ENCODE results near the gene ATP10A. TPM values are rescaled to one million over a fixed set of nuclear protein-coding genes. Genes with fewer than 3 reads are reported as not detected.
A peak's percentile ranks its signal among the peaks of the same experiment; 100 is the strongest.
"Not testable (repeated sequence)": the region's sequence is repeated elsewhere in the genome, so short reads cannot be mapped to it uniquely, and the experiment has no call there.

The ATP10A gene
- total RNA-seq, 1 donor: 9.7 TPM

GRCh38 chr15:25886498-25887140 lies 23.5 kb upstream of the ATP10A start:
- DNase-seq (ENCODE audit: low read depth in 2 of 3, low spot score in 2 of 3): no peak

DNA sequence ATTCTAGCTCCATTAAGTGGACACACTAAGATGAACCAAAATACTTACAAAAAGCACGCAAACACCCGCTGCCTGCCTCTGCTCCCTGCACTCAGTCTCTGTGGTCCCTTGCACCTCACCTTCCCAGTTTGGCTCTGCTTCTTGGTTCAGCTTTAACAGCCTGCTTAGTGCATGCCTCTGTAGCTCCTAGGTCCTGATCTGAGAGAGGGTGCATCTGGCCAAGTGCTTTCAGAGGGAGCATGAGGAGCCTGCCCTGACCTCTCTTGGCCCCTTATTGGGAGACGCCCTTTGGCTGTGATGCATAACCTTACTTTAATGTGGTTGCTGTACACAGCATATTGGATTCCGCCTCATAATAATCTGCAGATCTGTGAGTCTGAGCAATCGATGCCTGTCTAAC lies 21.2 kb upstream of the ATP10A start:
- no peak for DNase-seq (ENCODE audit: low read depth in 2 of 3, low spot score in 2 of 3)

- no peak for DNase-seq (ENCODE audit: low read depth in 2 of 3, low spot score in 2 of 3)
Observed at GRCh38 chr15:25883463-25884259, 20.5 kb upstream of the ATP10A start.

DNA sequence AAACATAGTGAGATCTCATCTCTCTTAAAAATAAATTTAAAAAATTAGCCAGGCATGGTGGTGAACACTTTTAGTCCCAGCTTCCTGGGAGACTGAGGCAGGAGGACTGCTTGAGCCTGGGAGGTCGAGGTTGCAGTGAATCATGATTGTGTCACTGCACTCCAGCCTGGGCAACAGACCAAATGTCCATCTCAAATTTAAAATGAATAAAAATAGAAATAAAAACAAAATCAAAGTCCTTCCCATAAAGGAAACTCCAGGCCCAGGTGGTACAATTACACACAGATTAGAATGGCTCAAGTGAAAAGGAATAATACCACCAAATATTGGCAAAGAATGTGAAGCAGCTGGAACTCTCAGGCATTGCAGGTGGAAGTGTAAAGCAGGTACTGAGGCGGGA lies 19.3 kb upstream of the ATP10A start:
- no peak for DNase-seq (ENCODE audit: low read depth in 2 of 3, low spot score in 2 of 3)

GRCh38 chr15:25880877-25881276 lies 17.8 kb upstream of the ATP10A start:
- DNase-seq (ENCODE audit: low read depth in 2 of 3, low spot score in 2 of 3): not testable (repeated sequence)

- DNase-seq (ENCODE audit: low read depth in 2 of 3, low spot score in 2 of 3): no peak
Observed at GRCh38 chr15:25880411-25880810, 17.3 kb upstream of the ATP10A start.

DNA sequence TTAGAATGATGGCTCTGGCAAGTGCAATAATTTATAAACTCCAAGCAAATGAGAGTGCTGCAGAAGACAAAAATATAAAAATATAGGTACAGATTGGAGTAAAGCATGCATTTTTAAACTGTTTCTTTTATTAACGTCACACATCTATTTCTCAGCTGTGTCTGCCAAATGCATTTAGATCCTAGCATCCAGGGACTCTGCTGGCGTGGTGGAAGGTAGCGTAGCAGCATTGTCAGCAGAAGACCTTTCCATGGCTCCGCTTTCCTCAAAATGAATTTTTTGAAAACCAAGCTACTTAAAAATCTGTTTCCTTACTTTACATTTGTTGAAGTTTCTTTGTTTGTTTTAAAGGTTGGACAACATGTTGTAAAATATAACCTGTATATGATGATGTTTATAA lies 16.3 kb upstream of the ATP10A start:
- DNase-seq (ENCODE audit: low read depth in 2 of 3, low spot score in 2 of 3): no peak

DNA sequence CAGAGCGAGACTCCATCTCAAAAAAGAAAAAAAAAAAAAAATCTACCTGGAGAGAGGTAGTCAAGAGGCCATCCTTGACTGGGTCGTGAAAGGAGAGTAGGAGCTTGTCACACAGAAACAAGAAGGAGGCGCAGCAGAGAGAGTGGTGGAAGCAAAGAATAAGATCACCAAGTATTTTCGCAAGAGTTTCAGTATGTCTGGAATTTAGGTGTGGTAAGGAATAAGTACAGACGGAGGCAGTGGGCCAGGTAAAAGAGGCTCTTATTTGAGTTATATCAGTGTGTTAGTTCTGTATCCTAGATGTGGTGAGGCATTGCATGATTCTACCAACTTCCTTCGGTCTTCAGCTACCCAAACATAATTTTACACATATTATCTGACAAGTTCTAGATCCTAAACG lies 14.6 kb upstream of the ATP10A start:
- DNase-seq (ENCODE audit: low read depth in 2 of 3, low spot score in 2 of 3): no peak

- DNase-seq (ENCODE audit: low read depth in 2 of 3, low spot score in 2 of 3): no peak
Observed at GRCh38 chr15:25876231-25877140, 13.4 kb upstream of the ATP10A start.

GRCh38 chr15:25875566-25875965 lies 12.4 kb upstream of the ATP10A start:
- no peak for DNase-seq (ENCODE audit: low read depth in 2 of 3, low spot score in 2 of 3)

DNA sequence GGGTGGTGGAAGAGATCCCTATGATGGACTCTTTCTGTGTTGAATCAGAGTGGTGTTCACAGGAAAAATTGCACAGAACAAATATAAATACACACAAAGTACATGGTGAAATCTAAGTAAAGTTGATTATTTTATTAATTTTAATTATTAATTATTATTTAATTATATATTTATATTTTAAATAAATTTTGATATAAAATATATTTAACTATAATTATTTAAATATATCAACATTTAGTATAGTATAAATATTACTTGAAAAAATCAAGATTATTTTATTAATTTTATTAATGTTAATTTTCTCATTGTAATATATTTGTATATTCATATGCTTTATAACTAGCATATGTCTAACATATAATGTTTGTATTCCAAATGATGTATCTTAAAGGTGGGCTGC lies 11.3 kb upstream of the ATP10A start:
- no peak for DNase-seq (ENCODE audit: low read depth in 2 of 3, low spot score in 2 of 3)

DNA sequence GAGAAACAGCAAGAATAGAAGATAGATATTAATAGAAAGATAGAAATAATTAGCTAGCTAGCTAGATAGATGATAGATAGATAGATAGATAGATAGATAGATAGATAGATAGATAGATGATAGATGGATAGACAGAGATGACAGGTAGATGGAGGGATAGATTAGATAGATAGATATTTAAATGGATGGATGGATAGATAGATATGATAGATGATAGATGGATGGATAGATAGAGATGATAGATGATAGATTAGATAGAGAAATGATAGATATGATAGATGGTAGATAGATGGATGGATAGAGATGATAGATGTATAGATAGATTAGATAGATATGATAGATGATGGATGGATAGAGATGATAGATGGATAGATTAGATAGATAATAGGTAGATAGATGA lies 8.3 kb upstream of the ATP10A start:
- DNase-seq (ENCODE audit: low read depth in 2 of 3, low spot score in 2 of 3): no peak

GRCh38 chr15:25870938-25871337 lies 7.8 kb upstream of the ATP10A start:
- no peak for DNase-seq (ENCODE audit: low read depth in 2 of 3, low spot score in 2 of 3)

GRCh38 chr15:25869701-25870100 lies 6.6 kb upstream of the ATP10A start:
- DNase-seq (ENCODE audit: low read depth in 2 of 3, low spot score in 2 of 3): no peak

DNA sequence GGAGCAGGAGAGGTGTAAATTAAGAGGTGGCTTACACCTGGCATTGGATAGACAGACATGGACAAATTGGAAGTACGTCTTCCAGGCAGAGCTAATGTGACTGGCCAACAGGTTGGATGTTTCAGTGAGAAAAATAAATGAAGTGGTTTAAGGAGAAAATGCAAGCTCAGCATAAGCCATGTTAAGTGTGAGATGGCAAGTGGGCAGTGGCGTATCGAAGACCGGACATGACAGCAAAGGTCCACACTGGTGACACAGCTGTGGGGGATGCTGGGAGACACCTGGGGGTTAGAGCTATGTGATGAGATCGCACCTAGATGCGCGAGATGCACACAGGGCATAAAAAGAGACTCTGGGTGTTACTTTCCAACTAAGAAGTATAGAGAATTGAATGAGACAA lies 3.7 kb upstream of the ATP10A start:
- no peak for DNase-seq (ENCODE audit: low read depth in 2 of 3, low spot score in 2 of 3)

- DNase-seq (ENCODE audit: low read depth in 2 of 3, low spot score in 2 of 3): no peak
Observed at GRCh38 chr15:25866251-25866650, 3.1 kb upstream of the ATP10A start.

DNA sequence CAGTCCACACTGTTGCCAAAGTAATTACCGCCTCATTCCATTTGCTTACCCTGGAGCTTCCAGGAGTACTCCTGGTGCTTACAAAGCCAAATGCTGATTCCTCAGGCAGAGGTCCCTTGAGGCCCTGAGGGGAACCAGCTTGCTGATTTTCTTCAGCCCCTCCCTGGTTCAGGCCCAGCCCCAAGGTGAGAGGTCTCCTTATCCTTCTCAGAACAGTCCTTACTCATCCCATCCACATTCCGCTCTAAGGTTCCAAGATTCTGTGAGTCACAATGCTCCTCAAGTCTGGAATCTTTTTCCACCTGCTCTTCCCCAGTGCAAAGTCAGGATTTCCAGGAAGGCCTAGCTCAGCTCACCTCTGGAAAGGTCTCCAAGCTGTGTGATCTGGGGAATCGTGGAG lies 1.8 kb upstream of the ATP10A start:
- DNase-seq (ENCODE audit: low read depth in 2 of 3, low spot score in 2 of 3): no peak

DNA sequence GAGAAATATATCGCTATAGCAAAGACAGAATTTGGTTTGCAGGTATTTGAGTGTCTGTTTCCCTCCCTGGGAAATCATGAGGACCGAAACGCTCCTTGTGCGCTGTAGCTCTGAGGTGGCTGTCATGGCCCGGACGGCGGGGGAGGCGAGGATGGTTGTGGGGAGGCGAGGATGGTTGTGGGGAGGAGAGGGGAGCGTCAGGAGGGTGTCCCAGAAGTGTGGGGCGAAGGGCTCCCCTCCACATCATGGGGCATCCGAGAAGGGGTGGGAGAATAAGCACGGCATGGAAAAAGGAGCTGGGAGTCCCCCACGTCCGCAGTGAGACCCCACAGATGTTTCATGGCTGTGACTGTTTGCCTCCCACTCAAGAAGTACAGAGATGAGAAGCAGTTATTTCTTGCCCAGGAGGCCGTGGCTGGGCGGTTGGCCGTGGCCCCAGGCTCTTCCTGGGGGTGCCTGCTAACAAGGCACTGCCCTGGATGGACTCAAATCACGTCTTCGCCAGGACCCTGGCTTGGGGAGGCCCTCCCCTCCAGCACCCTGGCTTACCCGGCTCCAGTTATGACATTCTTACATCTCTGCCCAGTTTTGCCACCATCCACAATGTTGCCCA lies 947 bp upstream of the ATP10A start:
- no peak for DNase-seq (ENCODE audit: low read depth in 2 of 3, low spot score in 2 of 3)

DNA sequence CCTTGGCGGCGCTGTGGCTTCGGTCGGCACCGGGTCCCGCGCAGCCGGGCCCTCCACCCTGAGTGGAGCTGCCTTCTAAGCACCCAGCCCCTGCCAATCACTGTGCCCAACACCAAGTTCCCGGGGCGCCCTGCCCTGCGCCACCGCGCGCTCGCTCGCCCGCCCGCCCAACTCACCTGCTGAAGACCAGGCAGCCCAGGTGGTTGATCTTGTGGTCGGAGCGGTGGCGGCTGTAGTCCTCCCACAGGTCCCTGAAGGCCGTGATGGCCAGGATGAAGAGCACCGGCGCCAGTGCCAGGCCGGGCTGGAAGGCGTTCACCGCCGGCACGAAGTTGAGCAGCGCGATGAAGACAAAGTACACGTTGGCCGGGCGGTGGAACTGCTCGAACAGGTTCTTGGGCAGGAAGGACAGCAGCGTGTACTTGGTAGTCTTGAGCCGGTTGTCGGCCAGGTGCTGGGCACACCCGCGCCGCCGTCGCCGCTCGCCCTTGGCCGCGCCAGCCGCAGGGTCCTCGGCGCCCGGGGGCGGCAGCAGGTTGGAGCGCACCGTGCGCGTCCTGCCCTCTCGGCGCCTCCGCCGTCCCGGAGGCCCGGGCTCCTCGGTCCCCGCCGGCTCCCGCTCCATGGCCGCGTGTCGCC lies 536 bp downstream of the ATP10A start:
- DNase-seq (ENCODE audit: low read depth in 2 of 3, low spot score in 2 of 3): peak in 2 of 3 donors; percentile 19 to 32

DNA sequence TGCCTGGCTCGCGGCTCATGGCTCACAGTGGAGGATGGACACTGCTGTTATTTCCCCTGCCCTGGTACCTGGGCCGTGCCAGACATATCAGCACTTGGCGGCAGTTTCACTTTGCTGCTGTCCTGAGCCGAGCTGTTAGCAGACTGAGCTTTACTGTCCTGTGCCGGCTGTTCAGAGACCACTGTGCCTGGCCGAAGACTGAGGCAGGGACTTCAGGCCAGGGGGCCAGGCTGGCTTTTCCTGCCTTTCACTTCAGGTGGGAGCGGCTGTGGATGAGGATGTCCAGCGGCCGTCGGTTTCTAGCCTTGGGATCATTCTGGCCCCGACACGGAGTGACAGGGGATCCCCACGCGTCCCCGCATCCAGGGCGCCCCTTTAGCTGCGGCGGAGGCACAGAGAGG lies 1.1 kb downstream of the ATP10A start:
- peak in 1 of 3 donors; percentile 24 for DNase-seq (ENCODE audit: low read depth in 2 of 3, low spot score in 2 of 3)

Measured in hematopoietic multipotent progenitor cell (in vitro differentiated cells).